Testis (tissue), 2 donors: ENCODE results near the gene WDR37.

Experiments
- CTCF ChIP-seq, 3 experiments: fragments of 450-650 bp in 2 of 3; fragments of 200-600 bp in 1 of 3; sonication (generic) in 1 of 3; IDR thresholded peaks; one replicate each; pipeline ENCODE4 v1.5.1; 2016 to 2019; ENCODE audit warnings: antibody characterized with exemption in 3 of 3, mild to moderate bottlenecking in 2 of 3, moderate library complexity in 1 of 3
- POLR2A ChIP-seq: fragments of 450-650 bp; IDR thresholded peaks from one replicate; pipeline ENCODE4 v1.6.1; 2017; ENCODE audit warnings: antibody characterized with exemption, mild to moderate bottlenecking, moderate library complexity

GRCh38 chr10:1103551-1103950 lies 47.4 kb downstream of the WDR37 start:
- TF ChIP-seq CTCF (IDR thresholded peaks at IDR 0.05), result no peak
- TF ChIP-seq POLR2A, result no peak
